ENCODE results near the gene IL18R1.

Gene IL18R1

DNA sequence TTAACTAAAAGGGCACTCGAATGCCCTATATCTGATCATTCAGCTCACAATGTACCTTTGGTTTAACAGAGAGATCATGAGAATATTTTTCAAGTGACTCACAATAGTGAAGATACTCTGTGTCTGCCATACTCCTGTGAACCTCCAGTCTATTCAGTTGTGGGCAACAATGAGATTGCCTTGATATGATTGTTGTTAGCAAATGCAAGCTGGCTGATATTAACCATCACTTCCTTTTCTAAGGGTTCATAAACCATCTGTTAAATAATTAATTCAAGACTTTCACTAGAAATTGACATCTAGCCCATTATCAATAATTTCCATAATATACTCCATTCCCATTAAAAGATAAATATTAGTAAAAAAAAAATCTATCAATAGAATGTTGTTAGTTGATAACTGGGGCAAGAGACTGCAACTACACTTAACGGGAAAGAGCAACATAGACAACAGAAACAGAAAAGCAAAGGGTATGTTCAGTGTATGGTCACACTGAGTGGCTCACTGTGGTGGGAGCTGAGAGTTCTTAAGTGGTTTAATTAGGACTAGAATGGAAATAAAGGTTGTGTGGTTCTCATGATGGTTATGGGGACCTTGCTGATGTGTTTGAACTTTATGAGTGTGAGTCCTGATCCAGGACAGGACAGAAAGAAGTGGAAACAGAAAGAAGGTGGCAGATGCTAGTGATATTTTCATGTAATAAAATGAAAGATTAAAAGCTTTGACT is 79.2 kb downstream of the IL18R1 start:
- no peak for DNase-seq (ENCODE audit: low read depth)

DNA sequence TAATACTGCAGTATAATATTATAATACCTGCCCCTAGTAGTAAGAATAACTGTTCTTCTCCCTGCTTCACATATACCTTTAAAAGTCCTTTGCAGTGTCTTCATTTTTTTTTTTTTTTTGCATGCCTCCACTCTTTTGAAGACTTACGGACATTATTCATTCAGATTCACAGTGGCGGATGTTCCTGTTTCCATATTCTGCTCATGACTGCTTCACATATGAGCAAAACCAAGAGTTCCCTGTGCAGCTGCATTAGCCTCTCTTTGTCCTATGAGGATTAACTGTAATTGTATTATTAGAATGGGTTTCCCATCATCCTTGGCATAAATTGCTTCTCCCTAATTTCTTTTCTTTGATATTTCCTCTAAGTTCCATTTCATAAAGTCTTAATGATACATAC is 80.1 kb downstream of the IL18R1 start:
- DNase-seq (ENCODE audit: low read depth) = no peak

DNA sequence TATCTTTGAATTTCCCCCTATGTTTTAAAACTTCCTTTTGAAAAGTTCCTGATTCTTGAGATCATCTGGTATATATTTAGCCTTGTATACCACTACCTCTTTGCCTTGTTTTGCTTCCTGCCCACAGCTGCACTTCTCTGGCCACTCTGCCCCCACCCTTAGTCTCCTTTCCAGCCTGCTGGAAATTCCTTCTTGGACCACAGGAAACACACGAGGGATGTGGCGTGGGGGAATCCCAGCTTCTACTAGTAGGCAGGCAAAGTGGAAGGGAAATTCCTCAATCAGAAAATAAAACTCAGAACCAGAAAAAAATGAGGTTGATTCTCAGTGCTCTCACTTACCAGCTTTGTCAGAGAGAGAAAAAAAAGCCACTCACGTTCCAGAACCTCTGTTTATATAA is 80.7 kb downstream of the IL18R1 start:
- DNase-seq (ENCODE audit: low read depth) = no peak

DNA sequence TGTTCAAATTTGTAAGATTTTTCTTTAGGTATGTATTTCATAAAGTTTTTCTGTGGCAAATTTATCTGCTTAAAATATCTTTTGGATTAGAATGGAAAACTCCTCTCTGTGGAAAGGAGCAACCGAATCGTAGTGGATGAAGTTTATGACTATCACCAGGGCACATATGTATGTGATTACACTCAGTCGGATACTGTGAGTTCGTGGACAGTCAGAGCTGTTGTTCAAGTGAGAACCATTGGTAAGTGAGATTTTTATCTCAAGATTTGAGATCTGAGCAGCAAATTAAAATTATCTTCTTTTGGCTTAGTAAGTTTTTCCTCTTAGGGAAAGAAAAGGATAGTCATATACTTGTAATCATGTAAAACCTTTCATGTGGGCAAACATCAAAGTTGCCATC is 81.5 kb downstream of the IL18R1 start:
- no peak for DNase-seq (ENCODE audit: low read depth)

DNA sequence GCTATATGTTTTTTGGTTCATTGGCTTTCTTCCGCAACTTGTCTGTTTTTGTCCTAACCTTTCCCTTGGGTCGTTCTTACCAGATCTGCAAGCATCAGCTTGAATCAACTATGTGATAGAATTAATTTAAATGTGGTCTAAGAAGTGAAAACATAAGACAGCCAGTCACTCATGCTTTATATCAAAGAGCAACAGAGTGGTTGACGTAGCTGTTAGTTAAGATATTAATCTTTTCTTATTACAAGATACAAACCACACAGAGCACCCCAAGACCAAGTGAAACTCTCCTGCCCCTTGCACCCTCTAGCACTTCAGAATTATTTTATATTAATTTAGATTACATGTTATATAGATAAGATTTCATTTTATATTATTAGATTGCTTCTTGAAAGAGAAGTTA is 82.5 kb downstream of the IL18R1 start:
- DNase-seq (ENCODE audit: low read depth) = no peak

DNA sequence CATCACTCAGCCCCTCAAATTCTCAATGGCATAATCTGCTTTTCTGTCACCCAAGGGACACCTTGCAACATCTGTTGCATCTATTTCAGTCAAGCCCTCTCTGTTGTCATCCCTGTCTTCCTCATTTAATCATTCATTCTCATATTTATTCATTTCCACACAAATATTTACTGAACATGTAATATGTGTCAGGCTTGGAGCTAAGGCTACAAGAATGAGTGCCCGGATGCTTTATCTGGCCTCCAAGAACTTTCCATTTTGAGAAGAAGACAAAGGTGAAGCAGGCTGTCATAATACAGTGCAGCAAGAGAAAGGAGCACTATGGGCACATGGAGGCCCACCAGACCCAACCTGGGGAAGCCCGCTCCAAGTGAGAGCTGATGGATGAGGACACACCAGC is 83.0 kb downstream of the IL18R1 start:
- DNase-seq (ENCODE audit: low read depth) = no peak

DNA sequence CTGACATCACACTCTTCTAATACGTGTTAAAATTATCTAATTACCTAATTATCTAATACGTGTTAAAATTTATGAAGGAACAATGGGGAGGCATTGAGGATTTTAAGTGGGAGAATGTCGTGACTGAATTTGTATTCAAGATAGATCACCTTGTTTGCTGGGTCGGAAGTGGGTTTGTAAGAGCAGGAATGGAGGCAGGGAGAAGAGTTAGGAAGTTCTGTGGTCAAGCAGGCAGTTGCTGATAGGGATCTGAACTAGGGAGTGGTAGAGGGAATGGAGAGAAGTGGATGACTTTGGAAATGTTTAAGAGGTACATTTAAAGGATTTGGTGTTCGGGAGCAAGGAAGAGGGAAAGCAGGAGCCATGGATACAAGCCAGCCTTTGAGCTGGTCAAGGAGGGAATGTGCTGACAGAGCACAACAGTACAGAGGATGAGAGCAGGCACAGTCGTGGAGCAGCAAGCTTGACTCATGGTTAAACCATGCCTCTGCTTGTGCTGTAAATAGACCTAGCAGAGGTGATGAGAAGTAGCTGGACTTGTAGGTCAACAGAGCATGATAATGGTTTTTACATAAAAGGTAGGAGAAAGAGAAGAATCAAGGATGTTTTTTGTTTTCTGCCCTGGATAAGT is 83.6 kb downstream of the IL18R1 start:
- no peak for DNase-seq (ENCODE audit: low read depth)

DNA sequence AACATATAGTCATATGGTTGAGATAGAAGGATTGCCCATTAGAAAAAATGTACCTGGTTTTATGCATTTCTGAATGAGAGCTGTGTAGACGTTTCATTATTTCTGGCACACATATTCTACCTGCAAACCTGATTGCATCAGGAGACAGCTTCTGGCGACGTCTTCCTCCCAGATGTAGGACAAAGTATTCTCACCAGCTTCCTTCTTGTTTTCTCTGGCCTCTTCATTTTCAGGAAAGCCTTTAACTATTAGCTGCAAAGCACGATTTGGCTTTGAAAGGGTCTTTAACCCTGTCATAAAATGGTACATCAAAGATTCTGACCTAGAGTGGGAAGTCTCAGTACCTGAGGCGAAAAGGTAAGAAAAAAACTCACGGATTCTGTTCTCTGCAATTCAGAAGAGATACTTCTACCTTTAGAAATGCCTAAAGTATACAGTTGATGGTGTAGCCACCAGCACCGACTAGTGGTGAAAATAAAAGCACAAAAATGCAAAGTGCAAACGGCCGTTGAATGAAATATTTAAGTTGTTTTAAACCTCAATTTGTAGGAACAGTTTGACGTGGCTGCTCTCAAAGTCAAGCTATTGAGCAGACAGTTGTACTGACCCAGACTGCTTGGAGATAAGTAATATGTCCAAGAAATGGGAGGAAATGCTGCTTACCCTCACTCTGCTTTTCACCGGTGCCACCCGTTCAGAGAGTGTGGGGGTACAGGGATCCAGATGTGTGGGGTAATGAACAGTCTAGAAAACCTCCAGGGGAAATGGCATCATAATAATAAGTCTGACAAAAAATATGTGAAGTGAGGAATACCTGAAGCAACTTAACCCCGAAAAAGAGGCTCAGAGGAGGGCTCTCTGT is 87.6 kb downstream of the IL18R1 start:
- DNase-seq (ENCODE audit: low read depth) = peak; percentile 1

DNA sequence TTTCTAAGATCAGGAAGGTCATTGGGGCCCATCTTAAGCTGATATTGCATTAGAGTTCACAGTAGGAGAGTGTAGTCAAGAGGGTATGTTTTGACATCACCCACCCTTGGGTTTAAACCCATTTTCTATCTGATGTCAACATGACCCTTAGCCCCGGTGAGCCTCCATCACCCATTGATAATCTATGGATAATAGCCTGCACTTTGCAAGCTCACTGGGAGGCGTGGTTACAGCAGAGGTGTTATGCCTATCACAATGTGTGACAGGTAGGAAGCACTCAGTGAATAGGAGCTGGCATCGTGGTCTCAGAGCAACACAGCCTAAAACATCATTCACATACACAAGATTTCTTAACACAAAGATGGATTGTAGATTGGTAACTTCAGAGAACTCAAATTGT is 88.6 kb downstream of the IL18R1 start:
- DNase-seq (ENCODE audit: low read depth) = no peak

DNA sequence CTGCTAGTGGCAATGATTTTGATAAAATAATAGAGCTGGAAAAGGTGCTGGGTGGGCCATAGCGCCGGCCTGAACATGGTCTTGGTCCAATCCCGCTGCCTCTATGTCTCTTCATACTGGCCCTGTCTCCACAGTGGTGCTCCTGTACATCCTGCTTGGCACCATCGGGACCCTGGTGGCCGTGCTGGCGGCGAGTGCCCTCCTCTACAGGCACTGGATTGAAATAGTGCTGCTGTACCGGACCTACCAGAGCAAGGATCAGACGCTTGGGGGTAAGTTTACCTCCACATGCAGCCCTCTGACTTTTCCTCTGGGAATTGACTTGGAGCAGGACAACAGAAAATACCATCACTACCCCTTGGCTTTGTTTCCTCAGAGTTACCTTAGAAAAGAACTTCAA is 91.3 kb downstream of the IL18R1 start:
- DNase-seq (ENCODE audit: low read depth) = no peak
